Nephron progenitor cell (in vitro differentiated cells): ENCODE results near the gene CHDH.

ENCODE experiments used
- DNase-seq: peaks from one replicate; pipeline ENCODE4 v3.0.0; 2021
- H3K27ac Mint-ChIP-seq: 2 replicates; pipeline ENCODE4 v1.8.0; 2021; ENCODE audit warnings: mild to moderate bottlenecking, moderate library complexity, mixed read lengths
- H3K27me3 Mint-ChIP-seq: 2 replicates; pipeline ENCODE4 v1.8.0; 2021; ENCODE audit warnings: mild to moderate bottlenecking, low read depth, mixed read lengths; ENCODE audit not compliant: poor library complexity
- H3K36me3 Mint-ChIP-seq: 2 replicates; pipeline ENCODE4 v1.8.0; 2021; ENCODE audit warnings: low read depth, mixed read lengths
- H3K4me1 Mint-ChIP-seq: 2 replicates; pipeline ENCODE4 v1.8.0; 2021; ENCODE audit warnings: mixed read lengths
- H3K4me3 Mint-ChIP-seq: 2 replicates; pipeline ENCODE4 v1.8.0; 2021; ENCODE audit warnings: mild to moderate bottlenecking, moderate library complexity, mixed read lengths
- H3K9me3 Mint-ChIP-seq: 2 replicates; pipeline ENCODE4 v1.8.0; 2021; ENCODE audit warnings: mild to moderate bottlenecking, moderate library complexity, mixed read lengths
- CTCF ChIP-seq: fragments of 200-600 bp; sonication (generic); IDR thresholded peaks from 2 replicates; pipeline ENCODE4 v1.5.0; 2021; ENCODE audit warnings: antibody characterized with exemption

CHDH gene

GRCh38 chr3:53816425-53816824 lies 29.8 kb downstream of the CHDH start:
- no peak for TF ChIP-seq CTCF
- no peaks in the 10 kb centered on the region for H3K36me3 Mint-ChIP-seq
- peaks cover 3% of the 10 kb centered on the region for H3K27me3 Mint-ChIP-seq
- no peaks in the 10 kb centered on the region for H3K9me3 Mint-ChIP-seq
- H3K4me3 Mint-ChIP-seq, result no peak overlapping the region
- no peak for DNase-seq
- no peaks in the 10 kb centered on the region for H3K4me1 Mint-ChIP-seq
- no peak overlapping the region for H3K27ac Mint-ChIP-seq

GRCh38 chr3:53815651-53816050 lies 30.6 kb downstream of the CHDH start:
- H3K27ac Mint-ChIP-seq, result no peak overlapping the region
- DNase-seq, result no peak
- no peaks in the 10 kb centered on the region for H3K4me1 Mint-ChIP-seq
- H3K4me3 Mint-ChIP-seq, result no peak overlapping the region
- peaks cover 3% of the 10 kb centered on the region for H3K27me3 Mint-ChIP-seq
- H3K36me3 Mint-ChIP-seq, result no peaks in the 10 kb centered on the region
- TF ChIP-seq CTCF, result no peak
- H3K9me3 Mint-ChIP-seq, result no peaks in the 10 kb centered on the region

GRCh38 chr3:53815067-53815466 lies 31.2 kb downstream of the CHDH start:
- no peak overlapping the region for H3K4me3 Mint-ChIP-seq
- no peaks in the 10 kb centered on the region for H3K36me3 Mint-ChIP-seq
- no peaks in the 10 kb centered on the region for H3K4me1 Mint-ChIP-seq
- H3K9me3 Mint-ChIP-seq, result no peaks in the 10 kb centered on the region
- TF ChIP-seq CTCF, result no peak
- no peak for DNase-seq
- no peak overlapping the region for H3K27ac Mint-ChIP-seq
- H3K27me3 Mint-ChIP-seq, result peaks cover 3% of the 10 kb centered on the region

- Mint-ChIP-seq H3K27ac (no peak overlapping the region), H3K4me3 (no peak overlapping the region), H3K36me3 (no peaks in the 10 kb centered on the region), H3K27me3 (peaks cover 3% of the 10 kb centered on the region), H3K4me1 (no peaks in the 10 kb centered on the region), H3K9me3 (no peaks in the 10 kb centered on the region)
- TF ChIP-seq CTCF, result no peak
- DNase-seq, result no peak
These were observed 32.3 kb downstream of the CHDH start for GRCh38 chr3:53813876-53814275.

- Mint-ChIP-seq H3K27me3 (peaks cover 3% of the 10 kb centered on the region), H3K9me3 (no peaks in the 10 kb centered on the region), H3K36me3 (no peaks in the 10 kb centered on the region), H3K4me1 (no peaks in the 10 kb centered on the region), H3K4me3 (no peak overlapping the region), H3K27ac (no peak overlapping the region)
- DNase-seq, result no peak
- TF ChIP-seq CTCF, result no peak
These were observed 33.0 kb downstream of the CHDH start for GRCh38 chr3:53813229-53813628.

- no peak for DNase-seq
- H3K9me3 Mint-ChIP-seq, result no peaks in the 10 kb centered on the region
- peaks cover 4% of the 10 kb centered on the region for H3K4me1 Mint-ChIP-seq
- peak; percentile 6 for TF ChIP-seq CTCF
- no peaks in the 10 kb centered on the region for H3K36me3 Mint-ChIP-seq
- H3K27me3 Mint-ChIP-seq, result no peaks in the 10 kb centered on the region
- no peak overlapping the region for H3K4me3 Mint-ChIP-seq
- H3K27ac Mint-ChIP-seq, result no peak overlapping the region
These were observed 33.8 kb downstream of the CHDH start for GRCh38 chr3:53812434-53812833.
